HG03558 (cell line): ENCODE data around the gene TMEM101.
"Not testable (repeated sequence)": the region's sequence is repeated elsewhere in the genome, so short reads cannot be mapped to it uniquely, and the experiment has no call there.

Experiments used
- ATAC-seq: cut with Tn5 transposase; IDR thresholded peaks from one replicate; pipeline ENCODE4 v1.9.1; 2021; ENCODE audit warnings: moderate number of reproducible peaks; ENCODE audit not compliant: unreplicated experiment; ENCODE audit errors: extremely low read depth

TMEM101 gene

GRCh38 chr17:43979011-43979410, 35.8 kb downstream of the TMEM101 start:
- ATAC-seq, result no peak

GRCh38 chr17:43978078-43978477, 36.7 kb downstream of the TMEM101 start:
- ATAC-seq, result no peak

- ATAC-seq, result no peak
Observed at GRCh38 chr17:43976963-43977837, 37.6 kb downstream of the TMEM101 start.

- no peak for ATAC-seq
Observed at GRCh38 chr17:43975898-43976297, 38.9 kb downstream of the TMEM101 start.

- no peak for ATAC-seq
Observed at GRCh38 chr17:43974382-43975266, 40.1 kb downstream of the TMEM101 start.

GRCh38 chr17:43972444-43973212, 42.1 kb downstream of the TMEM101 start:
- ATAC-seq, result not testable (repeated sequence)

GRCh38 chr17:43971436-43971835, 43.3 kb downstream of the TMEM101 start:
- ATAC-seq, result not testable (repeated sequence)

GRCh38 chr17:43970366-43970765, 44.4 kb downstream of the TMEM101 start:
- ATAC-seq, result no peak

- no peak for ATAC-seq
Observed at GRCh38 chr17:43967251-43967875, 47.4 kb downstream of the TMEM101 start.

GRCh38 chr17:43966276-43966675, 48.5 kb downstream of the TMEM101 start:
- no peak for ATAC-seq

- ATAC-seq, result no peak
Observed at GRCh38 chr17:43962479-43962878, 52.3 kb downstream of the TMEM101 start.

GRCh38 chr17:43961954-43962353, 52.8 kb downstream of the TMEM101 start:
- no peak for ATAC-seq

- not testable (repeated sequence) for ATAC-seq
Observed at GRCh38 chr17:43961292-43961691, 53.5 kb downstream of the TMEM101 start.
